ENCODE measurements around the gene WASF2. TPM values are rescaled to one million over a fixed set of nuclear protein-coding genes. Genes with fewer than 3 reads are reported as not detected.

Gene WASF2
- total RNA-seq, 3 donors from 2014 or later = 41.6 to 93.5 (median 43.2) TPM

- no peak for DNase-seq (ENCODE audit: low spot score in 2 of 2)
- Histone ChIP-seq H3K4me1 (peaks cover 0 to 9% of the 10 kb centered on the region in 2 donors), H3K27me3 (no peaks in the 10 kb centered on the region), H3K36me3 (no peaks in the 10 kb centered on the region), H3K9me3 (no peaks in the 10 kb centered on the region), H3K27ac (peak overlapping the region; percentile 57 to 64), H3K4me3 (no peak overlapping the region)
- TF ChIP-seq POLR2AphosphoS5 (IDR thresholded peaks at IDR 0.05) (no peak), CTCF (IDR thresholded peaks at IDR 0.05) (no peak), POLR2A (IDR thresholded peaks at IDR 0.05) (no peak)
- intact Hi-C loops (cut with DNase I; ENCODE audit: low total_unique reads) = no loop called here
Measured at GRCh38 chr1:27455139-27455811, 34.7 kb downstream of the WASF2 start.

DNA sequence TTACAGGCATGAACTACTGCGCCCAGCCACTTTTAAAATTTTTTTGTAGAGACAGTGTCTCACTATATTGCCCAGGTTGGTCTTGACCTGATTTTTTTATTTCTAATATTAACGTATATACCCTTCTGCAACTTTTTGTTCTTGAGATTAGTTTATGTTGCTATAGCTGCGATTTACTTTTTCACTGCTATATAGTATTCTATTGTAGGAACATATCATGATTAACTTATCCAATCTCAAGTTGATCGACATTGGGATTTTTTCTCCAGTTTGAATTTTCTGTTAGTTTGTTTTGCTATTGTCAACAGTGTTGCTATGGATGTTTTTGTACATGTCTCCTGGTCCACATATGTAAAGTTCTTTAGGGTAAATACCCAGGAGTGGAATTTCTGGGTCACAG is 35.4 kb downstream of the WASF2 start:
- Histone ChIP-seq H3K4me1 (peaks cover 0 to 9% of the 10 kb centered on the region in 2 donors), H3K4me3 (no peak overlapping the region), H3K9me3 (no peaks in the 10 kb centered on the region), H3K36me3 (no peaks in the 10 kb centered on the region), H3K27me3 (no peaks in the 10 kb centered on the region), H3K27ac (peak overlapping the region in 1 of 2 donors; percentile 64)
- no peak for TF ChIP-seq POLR2AphosphoS5 (IDR thresholded peaks at IDR 0.05)
- TF ChIP-seq POLR2A (IDR thresholded peaks at IDR 0.05) = no peak
- TF ChIP-seq CTCF (IDR thresholded peaks at IDR 0.05) = no peak
- DNase-seq (ENCODE audit: low spot score in 2 of 2) = no peak
- intact Hi-C loops (cut with DNase I; ENCODE audit: low total_unique reads) = no loop called here

- intact Hi-C loops (cut with DNase I; ENCODE audit: low total_unique reads) = no loop called here
- Histone ChIP-seq H3K4me1 (peaks cover 0 to 6% of the 10 kb centered on the region in 2 donors), H3K36me3 (no peaks in the 10 kb centered on the region), H3K4me3 (no peak overlapping the region), H3K27ac (peak overlapping the region; percentile 15 to 19), H3K9me3 (no peaks in the 10 kb centered on the region), H3K27me3 (no peaks in the 10 kb centered on the region)
- DNase-seq (ENCODE audit: low spot score in 2 of 2) = no peak
- no peak for TF ChIP-seq POLR2A (IDR thresholded peaks at IDR 0.05)
- TF ChIP-seq POLR2AphosphoS5 (IDR thresholded peaks at IDR 0.05) = no peak
- no peak for TF ChIP-seq CTCF (IDR thresholded peaks at IDR 0.05)
Measured at GRCh38 chr1:27451343-27451742, 38.6 kb downstream of the WASF2 start.

GRCh38 chr1:27448982-27449381 is 41.0 kb downstream of the WASF2 start:
- DNase-seq (ENCODE audit: low spot score in 2 of 2) = no peak
- TF ChIP-seq POLR2A (IDR thresholded peaks at IDR 0.05) = no peak
- TF ChIP-seq CTCF (IDR thresholded peaks at IDR 0.05) = no peak
- TF ChIP-seq POLR2AphosphoS5 (IDR thresholded peaks at IDR 0.05) = no peak
- H3K9me3 ChIP-seq = no peaks in the 10 kb centered on the region
- intact Hi-C loops (cut with DNase I; ENCODE audit: low total_unique reads) = no loop called here
- H3K36me3 ChIP-seq = no peaks in the 10 kb centered on the region
- H3K27ac ChIP-seq = no peak overlapping the region
- H3K4me3 ChIP-seq = no peak overlapping the region
- H3K27me3 ChIP-seq = no peaks in the 10 kb centered on the region
- H3K4me1 ChIP-seq = no peaks in the 10 kb centered on the region

DNA sequence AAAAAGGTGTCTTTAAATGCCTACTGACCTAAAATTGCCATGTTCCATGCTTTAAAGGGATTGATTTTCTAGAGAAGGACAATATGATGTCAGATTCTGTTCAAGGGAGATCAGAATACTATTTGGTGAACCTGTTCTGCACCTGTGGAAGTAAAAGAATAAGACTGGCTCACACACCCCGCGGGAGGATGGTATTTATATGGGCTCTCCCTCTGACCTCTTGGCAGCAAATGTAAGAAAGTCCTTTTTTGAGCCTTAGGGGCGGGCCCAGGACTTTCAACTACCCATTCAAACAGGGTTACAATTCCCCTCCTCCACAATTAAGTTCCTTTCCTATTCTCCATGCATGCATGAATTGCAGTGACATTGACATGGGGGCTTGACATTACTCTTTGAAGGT is 42.1 kb downstream of the WASF2 start:
- intact Hi-C loops (cut with DNase I; ENCODE audit: low total_unique reads) = no loop called here
- DNase-seq (ENCODE audit: low spot score in 2 of 2) = no peak
- H3K27ac ChIP-seq = no peak overlapping the region
- no peak overlapping the region for H3K4me3 ChIP-seq
- no peaks in the 10 kb centered on the region for H3K36me3 ChIP-seq
- H3K9me3 ChIP-seq = no peaks in the 10 kb centered on the region
- no peaks in the 10 kb centered on the region for H3K4me1 ChIP-seq
- no peaks in the 10 kb centered on the region for H3K27me3 ChIP-seq
- TF ChIP-seq CTCF (IDR thresholded peaks at IDR 0.05) (no peak), POLR2AphosphoS5 (IDR thresholded peaks at IDR 0.05) (no peak), POLR2A (IDR thresholded peaks at IDR 0.05) (no peak)

Measured in breast epithelium (tissue), 4 donors.